Activated CD4-positive, CD25-positive, alpha-beta regulatory T cell treated with anti-CD3 and anti-CD28 coated beads, Interleukin-2, amount 50 U/mL, for 24 hours (primary cell): Measurements from ENCODE around the gene SELENOI.

Experiments
- ATAC-seq, 2 donors: fragments of 150-1000 bp; cut with Tn5 transposase; one replicate each; pipeline ENCODE4 v1.10.0; 2021; ENCODE audit warnings: mild to moderate bottlenecking in 1 of 2, moderate library complexity in 1 of 2

Gene SELENOI

DNA sequence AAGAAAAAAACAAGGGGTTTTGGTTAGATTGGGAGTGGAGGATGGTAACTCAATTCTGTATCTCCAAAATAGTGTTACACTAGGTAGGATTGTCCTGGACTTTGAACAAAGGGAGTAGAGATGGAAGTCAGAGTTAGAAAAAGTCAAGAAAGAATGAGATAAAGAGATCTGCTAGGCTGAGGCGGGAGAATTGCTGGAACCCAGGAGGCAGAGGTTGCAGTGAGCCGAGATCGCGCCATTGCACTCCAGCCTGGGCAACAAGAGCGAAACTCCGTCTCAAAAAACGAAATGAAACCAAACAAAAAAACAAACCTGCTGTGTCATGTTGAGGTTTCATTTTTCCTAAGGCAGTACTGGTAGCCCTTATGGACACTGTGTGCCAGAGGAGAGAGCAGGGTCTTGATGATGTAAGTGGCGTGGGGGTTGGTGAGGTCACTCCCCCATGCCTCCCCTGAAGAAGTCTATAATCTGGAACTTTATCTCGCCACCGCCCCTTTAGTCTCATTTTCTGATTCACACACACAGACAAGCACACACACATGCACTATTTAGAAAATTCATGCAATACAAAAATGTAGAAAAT is 66.2 kb downstream of the SELENOI start:
- peak; percentile 48 to 80 for ATAC-seq

DNA sequence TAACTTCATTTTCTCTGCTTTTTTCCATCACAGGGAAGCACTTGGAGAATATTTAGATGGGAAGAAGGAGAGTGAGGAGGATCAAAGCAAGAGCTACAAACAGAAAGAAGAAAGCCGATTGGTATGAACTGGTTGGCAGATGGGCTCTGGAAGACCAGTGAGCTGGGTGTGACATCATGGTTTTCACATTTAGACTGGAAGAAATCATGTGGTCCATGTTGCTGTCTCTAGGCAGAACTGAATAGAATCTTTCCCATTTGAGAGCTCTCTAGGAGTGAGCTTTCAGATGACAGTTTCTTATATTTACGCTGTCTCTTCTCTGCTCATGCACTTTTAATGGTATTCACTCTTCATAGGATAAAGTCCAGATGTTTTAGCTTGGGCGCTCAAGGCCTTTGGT is 68.4 kb downstream of the SELENOI start:
- no peak for ATAC-seq

DNA sequence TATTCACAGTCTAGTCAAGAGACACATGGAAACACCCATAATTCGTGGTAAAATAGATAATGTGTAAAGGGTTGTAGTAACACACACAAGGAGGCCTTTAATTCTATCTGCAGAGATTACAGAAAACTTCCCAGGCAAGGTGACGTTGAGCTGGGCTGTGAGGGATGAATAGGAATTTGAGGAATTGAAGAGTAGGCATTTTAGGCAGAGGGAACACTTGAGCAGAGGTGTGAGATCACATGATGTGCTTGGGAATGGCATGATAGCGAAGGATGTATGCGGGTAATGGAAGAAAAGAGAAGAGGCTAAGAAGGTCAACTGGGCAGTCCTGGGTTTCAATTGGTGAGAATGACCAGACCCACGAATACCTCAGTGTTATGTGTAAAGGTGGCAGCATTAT is 76.0 kb downstream of the SELENOI start:
- no peak for ATAC-seq

DNA sequence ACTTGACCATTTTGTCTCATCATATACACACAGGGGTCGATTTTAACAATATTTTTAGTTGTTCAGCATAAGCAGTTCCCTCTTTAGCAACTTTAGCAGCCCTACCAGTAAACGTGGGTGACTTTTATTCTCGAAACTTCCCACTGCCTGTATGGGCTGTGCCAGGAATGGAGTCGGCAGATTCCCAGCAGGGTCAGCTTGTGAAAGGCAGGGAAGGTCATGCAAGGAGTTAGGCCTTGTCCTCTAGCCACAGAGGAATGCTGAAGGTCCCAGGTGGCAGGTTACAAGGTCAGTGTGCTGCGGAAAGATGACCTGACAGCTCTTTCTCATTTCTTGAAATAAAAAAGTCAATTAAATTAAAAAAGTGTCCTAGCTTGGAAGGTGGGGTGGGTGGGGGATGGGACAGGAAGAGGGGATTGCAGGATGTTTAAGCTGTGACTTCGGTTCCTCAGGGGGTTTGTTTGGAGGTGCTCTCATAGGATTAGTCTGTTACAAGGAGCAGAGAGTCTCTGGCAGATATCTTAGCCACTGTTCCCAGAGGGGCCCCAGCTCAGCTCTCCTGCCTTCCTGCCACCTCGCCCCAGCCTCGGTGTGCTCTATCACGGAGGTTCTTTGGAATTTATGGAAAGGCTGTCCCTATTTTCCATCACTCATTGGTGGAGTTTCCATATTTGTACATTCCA is 77.1 kb downstream of the SELENOI start:
- ATAC-seq, result no peak

DNA sequence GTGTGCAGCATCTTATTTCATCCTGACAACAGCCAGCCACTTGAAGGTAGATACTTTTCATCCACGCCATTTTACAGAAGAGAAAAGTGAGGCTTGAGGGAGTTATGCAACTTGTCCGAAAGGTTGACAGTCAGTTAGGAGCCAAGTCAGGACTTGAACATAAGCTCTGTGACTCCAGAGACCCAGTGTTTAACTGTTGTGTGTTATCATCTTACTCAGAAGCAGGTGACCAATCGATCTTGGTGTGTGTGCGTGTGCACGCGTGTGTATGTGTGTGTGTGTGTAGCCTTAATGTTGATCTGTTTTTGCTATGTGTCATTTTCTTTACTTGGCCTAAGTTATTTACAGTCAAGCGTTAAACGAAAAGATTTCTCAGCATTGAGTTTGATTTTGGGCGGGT is 77.8 kb downstream of the SELENOI start:
- no peak for ATAC-seq

DNA sequence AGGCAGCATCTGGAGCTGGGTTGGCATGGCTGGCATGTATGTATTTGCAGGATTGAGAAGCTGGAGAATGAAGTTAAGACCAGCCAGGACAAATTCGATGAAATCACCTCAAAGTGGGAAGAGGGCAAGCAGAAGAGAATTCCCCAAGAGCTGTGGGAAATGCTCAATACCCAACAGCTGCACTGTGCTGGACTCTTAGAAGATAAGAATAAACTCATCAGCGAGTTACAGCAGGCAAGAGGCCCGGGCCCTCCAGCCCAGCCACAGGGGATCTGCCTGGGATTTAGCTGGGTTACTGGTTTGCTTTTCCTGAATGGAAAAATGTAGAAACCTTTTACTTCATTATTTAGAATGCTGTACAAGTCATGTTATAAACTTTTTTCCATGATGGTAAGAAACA is 78.3 kb downstream of the SELENOI start:
- ATAC-seq, result no peak

DNA sequence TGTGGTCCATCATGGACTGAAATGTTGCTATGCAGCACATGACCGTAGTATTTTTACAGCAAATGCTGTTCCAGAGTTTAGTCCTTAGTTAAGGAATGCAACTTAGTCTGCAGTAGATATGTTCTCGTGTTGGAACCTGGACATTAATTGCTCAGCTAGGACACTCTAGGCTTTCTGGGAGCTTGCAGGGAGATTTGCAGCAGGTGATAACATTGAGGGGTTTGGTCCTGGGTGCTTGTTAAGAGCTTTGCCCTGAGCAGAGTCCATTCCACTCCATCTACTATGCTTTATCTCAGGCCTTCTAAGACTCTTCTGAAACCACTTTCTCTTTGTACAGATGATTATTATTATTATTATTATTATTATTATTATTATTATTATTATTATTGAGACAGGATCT is 82.9 kb downstream of the SELENOI start:
- no peak for ATAC-seq

DNA sequence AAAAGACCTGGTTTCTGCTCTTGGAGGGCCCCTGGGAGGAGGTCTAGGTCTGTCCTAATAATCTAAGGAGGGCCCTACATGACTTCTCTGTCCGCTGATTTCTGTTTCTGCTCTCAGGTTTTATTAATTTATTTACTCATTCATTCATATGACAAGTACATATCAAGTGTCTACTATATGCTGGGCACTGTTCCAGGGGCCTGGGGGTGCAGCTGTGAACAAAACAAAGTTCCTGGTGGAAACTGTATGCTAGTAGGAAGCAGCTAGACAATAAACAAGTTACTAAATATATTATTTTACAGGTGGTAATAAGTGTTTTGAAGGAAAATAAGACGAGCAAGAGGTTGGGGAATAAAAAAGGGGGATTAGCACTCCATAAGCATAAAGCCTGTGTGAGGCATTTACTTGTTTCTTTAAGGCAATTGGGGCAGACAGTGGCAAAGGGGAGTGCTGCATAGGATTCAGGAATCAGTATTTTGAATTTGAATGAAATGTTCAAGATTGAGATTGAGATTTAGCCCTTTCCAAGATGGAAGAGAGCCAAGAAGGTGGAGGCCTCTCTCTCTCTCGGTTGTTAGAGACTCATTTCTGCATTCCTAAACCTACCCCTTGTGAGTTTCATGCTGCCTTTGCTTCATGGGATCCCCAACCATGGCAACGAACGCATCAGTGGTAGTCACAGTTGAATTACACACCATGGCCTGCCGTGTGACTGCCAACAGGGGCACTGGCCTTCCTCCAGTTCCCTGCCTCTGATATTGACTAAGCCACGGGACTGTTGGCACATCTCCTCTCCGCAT is 84.0 kb downstream of the SELENOI start:
- ATAC-seq, result no peak

DNA sequence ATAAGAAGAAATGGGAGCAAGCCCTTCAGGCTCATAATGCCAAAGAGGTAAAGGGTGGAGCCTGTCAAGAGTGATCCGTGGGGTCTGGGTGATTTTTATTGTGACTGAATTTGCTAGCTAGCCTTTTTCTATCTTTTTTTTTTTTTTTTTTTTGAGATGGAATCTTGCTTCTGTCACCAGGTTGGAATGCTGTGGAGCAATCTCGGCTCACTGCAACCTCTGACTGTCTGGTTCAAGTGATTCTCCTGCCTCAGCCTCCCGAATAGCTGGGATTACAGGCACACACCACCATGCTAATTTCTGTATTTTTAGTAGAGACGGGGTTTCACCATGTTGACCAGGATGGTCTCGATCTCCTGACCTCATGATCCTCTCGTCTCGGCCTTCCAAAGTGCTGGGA is 84.9 kb downstream of the SELENOI start:
- ATAC-seq, result no peak

DNA sequence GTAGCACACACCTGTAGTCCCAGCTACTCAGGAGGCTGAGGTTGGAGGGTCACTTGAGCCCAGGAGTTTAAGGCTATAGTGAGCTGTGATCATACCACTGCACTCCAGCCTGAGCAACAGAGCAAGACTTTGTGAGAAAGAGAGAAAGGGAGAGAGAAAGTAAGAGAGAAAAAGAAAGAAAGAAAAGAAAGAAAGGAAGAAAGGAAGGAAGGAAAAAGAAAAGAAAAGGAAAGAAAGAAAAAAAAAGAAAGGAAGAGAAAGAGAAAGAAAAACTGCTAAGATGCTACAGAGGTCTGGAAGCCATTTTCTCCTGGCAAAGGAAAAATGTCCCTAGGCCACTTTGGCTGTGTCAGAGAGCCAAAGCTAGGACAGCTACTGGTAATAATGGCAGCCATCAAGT is 86.4 kb downstream of the SELENOI start:
- no peak for ATAC-seq

DNA sequence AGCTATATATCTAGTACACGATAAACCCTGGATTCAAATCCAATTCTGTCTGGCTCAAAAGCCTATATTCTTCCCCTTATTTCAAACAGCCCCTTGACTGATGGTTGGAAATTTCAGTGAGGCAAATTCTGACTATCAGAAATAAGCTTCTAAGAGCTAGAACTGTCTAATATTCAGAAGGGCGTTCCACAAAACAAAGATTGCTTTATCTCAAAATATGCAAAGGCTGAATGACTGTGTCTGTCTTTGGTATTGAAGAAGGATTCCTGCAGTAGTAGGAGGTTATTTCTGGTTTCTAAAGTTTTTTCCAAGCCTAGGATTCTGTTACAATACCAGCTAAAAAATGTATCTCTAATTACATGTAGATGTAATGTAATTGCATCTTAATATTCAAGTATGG is 86.9 kb downstream of the SELENOI start:
- no peak for ATAC-seq

DNA sequence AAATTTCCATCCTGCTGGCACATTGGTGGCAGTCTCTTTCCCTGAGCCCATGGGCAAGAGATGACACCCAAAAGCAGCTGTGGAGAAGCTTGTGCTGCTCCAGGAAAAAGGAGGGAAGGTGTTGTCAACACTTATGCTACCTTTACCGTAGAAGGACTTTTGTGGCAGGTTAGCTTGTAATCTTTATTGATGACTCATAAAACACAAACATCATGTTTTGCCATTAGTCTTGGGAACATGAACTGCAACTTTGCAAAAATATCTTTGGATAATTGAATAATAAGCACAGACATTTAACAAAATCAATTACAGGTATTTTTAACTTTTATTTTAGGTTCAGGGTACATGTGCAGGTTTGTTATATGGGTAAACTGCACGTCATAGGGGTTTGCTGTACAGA is 89.2 kb downstream of the SELENOI start:
- no peak for ATAC-seq

DNA sequence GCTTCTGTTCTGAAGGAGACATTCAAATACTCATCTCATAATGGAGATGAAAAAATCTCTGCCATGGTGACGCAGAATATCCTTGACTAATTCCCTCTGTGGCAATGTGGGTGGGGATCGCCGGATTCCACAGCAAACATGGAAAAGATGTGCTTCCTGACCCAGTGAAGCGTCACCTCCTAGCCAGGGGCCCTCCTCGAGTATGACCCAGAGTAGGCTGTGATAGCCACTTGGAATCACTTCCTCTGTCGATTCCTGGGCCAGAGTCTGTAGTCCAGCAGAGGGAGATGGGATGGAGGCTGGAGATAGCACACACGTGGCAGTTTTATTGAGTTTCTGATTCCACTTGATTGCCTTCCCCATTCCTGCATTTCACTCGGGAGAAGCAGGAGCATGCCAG is 92.6 kb downstream of the SELENOI start:
- no peak for ATAC-seq

DNA sequence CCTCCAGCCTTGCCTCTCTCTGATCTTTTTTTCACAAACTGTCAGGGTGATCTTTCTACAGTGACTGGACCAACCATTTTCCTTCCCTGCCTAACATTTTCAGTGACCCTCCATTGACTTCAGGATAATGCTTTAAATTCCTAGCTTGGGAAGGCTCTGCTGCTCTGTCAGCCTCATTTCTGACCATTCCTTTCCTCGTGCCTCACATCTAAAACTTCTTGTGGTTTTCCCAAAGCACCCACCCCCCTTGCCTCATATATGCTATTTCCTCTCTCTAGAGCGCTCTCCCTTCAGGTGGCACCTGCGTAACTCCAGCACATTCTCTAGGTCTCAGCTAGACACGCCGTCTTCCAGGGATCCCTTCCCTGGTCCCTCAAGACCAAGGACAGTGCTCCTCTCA is 93.0 kb downstream of the SELENOI start:
- no peak for ATAC-seq

DNA sequence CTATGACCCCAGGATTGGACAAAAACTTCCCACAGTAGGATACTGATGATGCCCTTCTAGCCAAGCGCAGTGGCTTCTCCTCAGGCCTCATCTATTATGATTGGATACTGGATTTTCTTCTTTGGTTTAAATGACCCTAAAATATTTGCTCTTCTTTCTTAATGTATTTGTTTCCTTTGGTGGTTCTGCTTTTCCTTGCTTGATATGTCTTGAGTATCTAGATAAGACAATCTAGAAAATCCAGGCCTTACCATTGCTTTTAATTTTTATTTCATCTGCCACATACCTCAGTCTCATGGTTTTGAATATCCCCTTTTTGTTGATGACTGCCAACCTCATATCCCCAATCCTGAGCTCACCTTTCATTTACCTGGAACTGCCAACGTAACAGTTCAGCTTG is 96.4 kb downstream of the SELENOI start:
- ATAC-seq, result no peak

DNA sequence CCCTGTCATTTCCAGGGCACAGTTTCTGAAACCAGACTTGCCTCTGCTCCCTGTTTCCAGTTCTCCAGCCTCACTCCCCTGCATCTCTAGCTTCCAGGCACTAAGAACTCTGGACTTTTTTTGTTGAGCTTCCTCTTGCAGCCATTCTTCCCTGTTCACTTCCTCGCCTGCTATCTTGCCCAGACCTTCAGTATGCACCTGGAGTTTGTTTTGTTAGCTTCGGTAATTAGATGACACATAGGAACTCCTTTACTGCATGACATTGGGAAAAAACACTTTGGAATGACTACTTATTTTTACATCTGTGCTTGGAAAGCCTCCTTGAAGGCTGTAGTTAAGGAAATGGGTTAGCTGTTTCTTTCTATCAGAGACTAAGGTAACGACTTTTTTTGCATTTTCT is 96.8 kb downstream of the SELENOI start:
- no peak for ATAC-seq

DNA sequence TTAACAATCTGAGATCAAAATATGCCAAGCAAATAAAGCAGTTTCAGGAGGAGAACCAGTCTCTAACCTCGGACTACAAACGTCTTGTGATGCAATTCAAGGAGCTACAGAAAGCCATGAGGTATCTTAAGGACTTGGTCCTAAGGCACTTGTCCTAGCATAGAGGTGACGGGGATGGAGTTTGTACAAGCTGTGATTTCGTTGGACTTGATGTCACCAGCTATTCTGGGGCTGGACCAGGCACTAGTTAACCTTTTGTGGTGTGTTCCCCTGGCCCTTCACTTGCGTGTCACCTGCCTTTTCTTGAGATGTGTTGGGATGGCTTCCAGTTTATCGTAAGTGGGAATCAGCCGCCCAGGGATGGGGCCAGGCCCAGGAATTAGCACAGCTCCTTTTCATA is 98.3 kb downstream of the SELENOI start:
- no peak for ATAC-seq
